Liver (tissue), 9 donors: ENCODE data around the gene BDH1. TPM values are rescaled to one million over a fixed set of nuclear protein-coding genes. Genes with fewer than 3 reads are reported as not detected.

Experiments used
- DNase-seq: peaks from one replicate; pipeline ENCODE4 v3.0.0-alpha.2; 2017; ENCODE audit warnings: low spot score
- H3K27ac ChIP-seq, 2 donors: one replicate each; pipeline ENCODE4 v1.7.0; 2013; ENCODE audit warnings: inconsistent platforms in 2 of 2, low read length in 2 of 2, control low read depth in 1 of 2, low read depth in 1 of 2, mild to moderate bottlenecking in 1 of 2
- H3K27me3 ChIP-seq, 4 donors: one replicate each; pipeline versions ENCODE4 v1.6.1 to v1.7.0; 2013; ENCODE audit warnings: low read length in 3 of 4, inconsistent platforms in 1 of 4, mild to moderate bottlenecking in 1 of 4, moderate library complexity in 1 of 4; ENCODE audit not compliant: control insufficient read depth in 4 of 4, insufficient read depth in 4 of 4
- H3K36me3 ChIP-seq, 4 donors: one replicate each; pipeline versions ENCODE4 v1.6.1 to v1.7.0; 2013; ENCODE audit warnings: low read length in 3 of 4, mild to moderate bottlenecking in 3 of 4, low read depth in 1 of 4, moderate library complexity in 1 of 4; ENCODE audit not compliant: control insufficient read depth in 4 of 4, insufficient read depth in 3 of 4
- H3K4me1 ChIP-seq, 4 donors: one replicate each; pipeline versions ENCODE4 v1.6.1 to v1.7.0; 2013; ENCODE audit warnings: low read length in 3 of 4, mild to moderate bottlenecking in 3 of 4, moderate library complexity in 1 of 4; ENCODE audit not compliant: control insufficient read depth in 4 of 4, insufficient read depth in 4 of 4
- H3K4me3 ChIP-seq, 3 donors: one replicate each; pipeline versions ENCODE4 v1.6.1 to v1.7.0; 2013; ENCODE audit warnings: low read length in 3 of 3, control low read depth in 1 of 3, low read depth in 1 of 3, mild to moderate bottlenecking in 1 of 3
- H3K9ac ChIP-seq, 2 donors: one replicate each; pipeline ENCODE4 v1.7.0; 2013; ENCODE audit warnings: low read length in 2 of 2, mild to moderate bottlenecking in 2 of 2, moderate library complexity in 2 of 2, control low read depth in 1 of 2, low read depth in 1 of 2
- H3K9me3 ChIP-seq, 4 donors: one replicate each; pipeline versions ENCODE4 v1.6.1 to v1.7.0; 2013; ENCODE audit warnings: low read length in 3 of 4; ENCODE audit not compliant: control insufficient read depth in 4 of 4
- ATF3 ChIP-seq: IDR thresholded peaks from 2 replicates; pipeline ENCODE4 v1.6.1; 2016; ENCODE audit warnings: antibody characterized with exemption
- CTCF ChIP-seq: fragments of 150-350 bp; IDR thresholded peaks from 2 replicates; pipeline ENCODE4 v1.5.1; 2017; ENCODE audit warnings: improper control_type of control experiment, low read depth, low read length; ENCODE audit not compliant: missing input control
- EGR1 ChIP-seq, 2 donors: IDR thresholded peaks; 2 replicates each; pipeline ENCODE4 v1.6.1; 2016 to 2018; ENCODE audit warnings: antibody characterized with exemption in 2 of 2, low read depth in 2 of 2
- FOXA1 ChIP-seq: IDR thresholded peaks from 2 replicates; pipeline ENCODE4 v1.6.1; 2016; ENCODE audit warnings: antibody characterized with exemption
- FOXA2 ChIP-seq: IDR thresholded peaks from 2 replicates; pipeline ENCODE4 v1.6.1; 2016; ENCODE audit warnings: antibody characterized with exemption
- GABPA ChIP-seq, 2 donors: IDR thresholded peaks in 1 of 2; conservative IDR thresholded peaks in 1 of 2; 2 replicates each; pipeline ENCODE4 v1.6.1; 2016; ENCODE audit warnings: antibody characterized with exemption in 2 of 2, mild to moderate bottlenecking in 1 of 2, moderate library complexity in 1 of 2
- HNF4A ChIP-seq, 2 donors: conservative IDR thresholded peaks; 2 replicates each; pipeline ENCODE4 v1.6.1; 2016; ENCODE audit warnings: antibody characterized with exemption in 2 of 2, mild to moderate bottlenecking in 2 of 2
- HNF4G ChIP-seq: IDR thresholded peaks from 2 replicates; pipeline ENCODE4 v1.6.1; 2016; ENCODE audit warnings: antibody characterized with exemption
- JUND ChIP-seq, 2 donors: IDR thresholded peaks; 2 replicates each; pipeline ENCODE4 v1.6.1; 2016; ENCODE audit warnings: antibody characterized with exemption in 2 of 2
- NR2F2 ChIP-seq: IDR thresholded peaks from 2 replicates; pipeline ENCODE4 v1.6.1; 2016; ENCODE audit warnings: antibody characterized with exemption
- RAD21 ChIP-seq, 2 donors: IDR thresholded peaks; 2 replicates each; pipeline ENCODE4 v1.6.1; 2016; ENCODE audit warnings: antibody characterized with exemption in 2 of 2, mild to moderate bottlenecking in 2 of 2
- RXRA ChIP-seq, 2 donors: IDR thresholded peaks; 2 replicates each; pipeline ENCODE4 v1.6.1; 2017 to 2018; ENCODE audit warnings: antibody characterized with exemption in 2 of 2, mild to moderate bottlenecking in 1 of 2
- SP1 ChIP-seq: IDR thresholded peaks from 2 replicates; pipeline ENCODE4 v1.6.1; 2018; ENCODE audit warnings: antibody characterized with exemption, mild to moderate bottlenecking
- TAF1 ChIP-seq: conservative IDR thresholded peaks from 2 replicates; pipeline ENCODE4 v1.6.1; 2016; ENCODE audit warnings: antibody characterized with exemption, mild to moderate bottlenecking
- YY1 ChIP-seq: IDR thresholded peaks from 2 replicates; pipeline ENCODE4 v1.6.1; 2016; ENCODE audit warnings: antibody characterized with exemption, mild to moderate bottlenecking
- ZBTB33 ChIP-seq: IDR thresholded peaks from 2 replicates; pipeline ENCODE4 v1.6.1; 2016; ENCODE audit warnings: antibody characterized with exemption
- WGBS: extraction: QIAGEN DNeasy Blood & Tissue Kit; methylation state at CpG from one replicate; pipeline ENCODE4 v1.1.7; 2013; 5-methylcytosine and 5-hydroxymethylcytosine counted together
- polyA plus RNA-seq, 2 donors: library from polyadenylated mRNA; stranded (reverse) in 1 of 2; unstranded in 1 of 2; fragments of 200-250 nt in 1 of 2; fragments of >200 nt in 1 of 2; fragmentation: Nextera tagmentation in 1 of 2; extraction: Ambion mirVana in 1 of 2; gene quantifications; one replicate each; pipeline versions ENCODE4 v1.2.1 to v1.2.3, GENCODE V29; 2013 to 2015
- total RNA-seq, 2 donors: library from RNA; depleted of rRNA; stranded (reverse); fragments of >200 nt; gene quantifications; one replicate each; pipeline ENCODE4 v1.2.3, GENCODE V29; 2014
- TF ChIP-seq, protein P1 (sequence below): IDR thresholded peaks from 2 replicates; pipeline ENCODE4 v1.6.1; 2016; ENCODE audit warnings: antibody characterized with exemption, mild to moderate bottlenecking
- TF ChIP-seq, protein P2 (sequence below): IDR thresholded peaks from 2 replicates; pipeline ENCODE4 v1.6.1; 2016; ENCODE audit warnings: antibody characterized with exemption
- donor health status: healthy.
- donor health status: healthy.
- donor health status: healthy.
- donor health status: healthy.
- donor health status: healthy.

The BDH1 gene
- total and polyA plus RNA-seq, 4 donors = 49.4 to 268 (median 177) TPM

DNA sequence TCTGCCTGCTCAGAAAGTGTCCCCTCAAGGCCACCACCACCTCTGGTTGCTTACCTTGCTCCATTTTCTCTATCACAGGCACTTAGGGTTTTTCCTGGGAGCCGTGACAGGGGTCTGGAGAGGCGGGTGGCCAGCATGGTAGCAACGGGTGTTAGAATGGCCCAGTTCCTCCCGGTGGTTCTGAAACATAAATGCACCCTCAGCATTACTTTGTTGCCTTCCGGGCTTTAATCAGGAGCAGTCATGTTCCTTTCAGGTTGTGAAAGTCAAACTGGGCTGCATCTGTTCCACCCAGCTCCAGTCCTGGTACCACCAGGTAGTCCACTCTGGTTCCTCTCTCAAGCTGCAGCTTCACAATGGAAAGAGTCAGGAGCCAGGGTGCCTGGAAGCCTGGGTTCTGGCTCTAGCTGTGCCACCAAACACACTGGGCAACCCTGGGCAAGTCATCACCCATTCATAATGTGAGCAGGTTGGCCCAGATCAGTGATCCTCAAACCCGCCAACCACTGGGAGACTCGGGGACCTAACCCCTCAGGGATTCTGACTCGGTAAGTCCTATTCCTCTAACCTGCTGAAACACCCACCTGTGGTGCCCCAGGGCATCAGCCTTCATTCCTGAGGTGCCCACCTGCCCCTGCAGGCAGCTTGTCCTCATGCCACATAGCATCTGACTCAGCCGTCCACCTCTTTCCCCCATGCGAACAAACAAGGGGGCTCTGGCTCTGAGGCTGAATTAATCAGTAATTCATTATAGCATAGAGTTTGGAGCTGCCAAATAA is 9.3 kb downstream of the BDH1 start:
- TF ChIP-seq RXRA (IDR thresholded peaks at IDR 0.05) (no peak), ATF3 (no peak), FOXA2 (no peak)
- Histone ChIP-seq H3K27me3 (no peaks in the 10 kb centered on the region), H3K9ac (no peak overlapping the region), H3K9me3 (no peaks in the 10 kb centered on the region), H3K4me1 (peaks cover 0 to 11% (median 1%) of the 10 kb centered on the region in 4 donors), H3K27ac (no peak overlapping the region), H3K36me3 (peaks cover 0 to 29% (median 19%) of the 10 kb centered on the region in 4 donors), H3K4me3 (no peak overlapping the region)
- DNase-seq = no peak
- 91% methylated on average over 10 of the region's 10 CpGs for WGBS

DNA sequence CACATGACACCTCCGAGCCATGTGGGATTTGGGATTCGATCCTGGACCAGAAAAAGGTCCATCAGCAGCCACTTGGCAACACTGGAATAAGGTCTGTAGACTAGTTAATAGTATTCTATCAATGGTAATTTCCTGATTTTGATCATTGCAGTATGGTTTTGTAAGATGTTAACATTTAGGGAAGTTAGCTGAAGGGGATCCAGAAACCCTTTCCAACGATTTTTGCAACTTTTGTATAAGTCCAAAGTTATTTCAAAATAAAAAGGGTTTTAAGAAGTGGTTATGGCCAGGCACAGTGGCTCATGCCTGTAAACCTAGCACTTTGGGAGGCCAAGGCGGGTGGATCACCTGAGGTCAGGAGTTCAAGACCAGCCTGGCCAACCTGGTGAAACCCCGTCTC is 10.2 kb downstream of the BDH1 start:
- Histone ChIP-seq H3K27ac (no peak overlapping the region), H3K4me1 (peaks cover 0 to 11% (median 1%) of the 10 kb centered on the region in 4 donors), H3K27me3 (no peaks in the 10 kb centered on the region), H3K9ac (no peak overlapping the region), H3K36me3 (peaks cover 0 to 34% (median 23%) of the 10 kb centered on the region in 4 donors), H3K9me3 (no peaks in the 10 kb centered on the region), H3K4me3 (no peak overlapping the region)
- no peak for TF ChIP-seq RXRA (IDR thresholded peaks at IDR 0.05)
- no peak for TF ChIP-seq RAD21 (IDR thresholded peaks at IDR 0.05)
- TF ChIP-seq NR2F2 = no peak
- TF ChIP-seq FOXA2 = no peak
- no peak for TF ChIP-seq CTCF
- no peak for TF ChIP-seq FOXA1
- TF ChIP-seq ZBTB33 = no peak
- no peak for TF ChIP-seq SP1
- TF ChIP-seq ATF3 = no peak
- TF ChIP-seq, protein P1, sequence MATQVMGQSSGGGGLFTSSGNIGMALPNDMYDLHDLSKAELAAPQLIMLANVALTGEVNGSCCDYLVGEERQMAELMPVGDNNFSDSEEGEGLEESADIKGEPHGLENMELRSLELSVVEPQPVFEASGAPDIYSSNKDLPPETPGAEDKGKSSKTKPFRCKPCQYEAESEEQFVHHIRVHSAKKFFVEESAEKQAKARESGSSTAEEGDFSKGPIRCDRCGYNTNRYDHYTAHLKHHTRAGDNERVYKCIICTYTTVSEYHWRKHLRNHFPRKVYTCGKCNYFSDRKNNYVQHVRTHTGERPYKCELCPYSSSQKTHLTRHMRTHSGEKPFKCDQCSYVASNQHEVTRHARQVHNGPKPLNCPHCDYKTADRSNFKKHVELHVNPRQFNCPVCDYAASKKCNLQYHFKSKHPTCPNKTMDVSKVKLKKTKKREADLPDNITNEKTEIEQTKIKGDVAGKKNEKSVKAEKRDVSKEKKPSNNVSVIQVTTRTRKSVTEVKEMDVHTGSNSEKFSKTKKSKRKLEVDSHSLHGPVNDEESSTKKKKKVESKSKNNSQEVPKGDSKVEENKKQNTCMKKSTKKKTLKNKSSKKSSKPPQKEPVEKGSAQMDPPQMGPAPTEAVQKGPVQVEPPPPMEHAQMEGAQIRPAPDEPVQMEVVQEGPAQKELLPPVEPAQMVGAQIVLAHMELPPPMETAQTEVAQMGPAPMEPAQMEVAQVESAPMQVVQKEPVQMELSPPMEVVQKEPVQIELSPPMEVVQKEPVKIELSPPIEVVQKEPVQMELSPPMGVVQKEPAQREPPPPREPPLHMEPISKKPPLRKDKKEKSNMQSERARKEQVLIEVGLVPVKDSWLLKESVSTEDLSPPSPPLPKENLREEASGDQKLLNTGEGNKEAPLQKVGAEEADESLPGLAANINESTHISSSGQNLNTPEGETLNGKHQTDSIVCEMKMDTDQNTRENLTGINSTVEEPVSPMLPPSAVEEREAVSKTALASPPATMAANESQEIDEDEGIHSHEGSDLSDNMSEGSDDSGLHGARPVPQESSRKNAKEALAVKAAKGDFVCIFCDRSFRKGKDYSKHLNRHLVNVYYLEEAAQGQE = no peak
- no peak for TF ChIP-seq GABPA (IDR thresholded peaks at IDR 0.05 in 1 of 2, conservative IDR thresholded peaks at IDR 0.05 in 1 of 2)
- TF ChIP-seq, protein P2, sequence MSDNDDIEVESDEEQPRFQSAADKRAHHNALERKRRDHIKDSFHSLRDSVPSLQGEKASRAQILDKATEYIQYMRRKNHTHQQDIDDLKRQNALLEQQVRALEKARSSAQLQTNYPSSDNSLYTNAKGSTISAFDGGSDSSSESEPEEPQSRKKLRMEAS = no peak
- no peak for TF ChIP-seq TAF1
- TF ChIP-seq JUND (IDR thresholded peaks at IDR 0.05) = no peak
- no peak for TF ChIP-seq EGR1 (IDR thresholded peaks at IDR 0.05; ENCODE audit: low read depth in 2 of 2)
- no peak for TF ChIP-seq HNF4G
- TF ChIP-seq HNF4A (conservative IDR thresholded peaks at IDR 0.05) = no peak
- TF ChIP-seq YY1 = no peak
- WGBS = 83% methylated on average over 5 of the region's 5 CpGs
- DNase-seq = no peak
